AG10803 (cell line): ENCODE measurements around the gene LRRC9.

Source experiments
- DNase-seq: peaks from one replicate; pipeline ENCODE4 v3.0.0; 2010; ENCODE audit warnings: low read depth
- H3K4me3 ChIP-seq: 2 replicates; pipeline ENCODE4 v1.5.1; 2011; ENCODE audit warnings: mild to moderate bottlenecking, low read length, control low read depth
- TF ChIP-seq, protein P1 (sequence below): conservative IDR thresholded peaks from 2 replicates; pipeline ENCODE4 v1.5.1; 2011; ENCODE audit warnings: mild to moderate bottlenecking, low read length, control low read depth, inconsistent platforms

Gene LRRC9

GRCh38 chr14:60064491-60065072 lies 144.6 kb downstream of the LRRC9 start:
- TF ChIP-seq, protein P1, sequence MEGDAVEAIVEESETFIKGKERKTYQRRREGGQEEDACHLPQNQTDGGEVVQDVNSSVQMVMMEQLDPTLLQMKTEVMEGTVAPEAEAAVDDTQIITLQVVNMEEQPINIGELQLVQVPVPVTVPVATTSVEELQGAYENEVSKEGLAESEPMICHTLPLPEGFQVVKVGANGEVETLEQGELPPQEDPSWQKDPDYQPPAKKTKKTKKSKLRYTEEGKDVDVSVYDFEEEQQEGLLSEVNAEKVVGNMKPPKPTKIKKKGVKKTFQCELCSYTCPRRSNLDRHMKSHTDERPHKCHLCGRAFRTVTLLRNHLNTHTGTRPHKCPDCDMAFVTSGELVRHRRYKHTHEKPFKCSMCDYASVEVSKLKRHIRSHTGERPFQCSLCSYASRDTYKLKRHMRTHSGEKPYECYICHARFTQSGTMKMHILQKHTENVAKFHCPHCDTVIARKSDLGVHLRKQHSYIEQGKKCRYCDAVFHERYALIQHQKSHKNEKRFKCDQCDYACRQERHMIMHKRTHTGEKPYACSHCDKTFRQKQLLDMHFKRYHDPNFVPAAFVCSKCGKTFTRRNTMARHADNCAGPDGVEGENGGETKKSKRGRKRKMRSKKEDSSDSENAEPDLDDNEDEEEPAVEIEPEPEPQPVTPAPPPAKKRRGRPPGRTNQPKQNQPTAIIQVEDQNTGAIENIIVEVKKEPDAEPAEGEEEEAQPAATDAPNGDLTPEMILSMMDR = peak; percentile 79
- no peak overlapping the region for H3K4me3 ChIP-seq
- DNase-seq = peak; percentile 55

DNA sequence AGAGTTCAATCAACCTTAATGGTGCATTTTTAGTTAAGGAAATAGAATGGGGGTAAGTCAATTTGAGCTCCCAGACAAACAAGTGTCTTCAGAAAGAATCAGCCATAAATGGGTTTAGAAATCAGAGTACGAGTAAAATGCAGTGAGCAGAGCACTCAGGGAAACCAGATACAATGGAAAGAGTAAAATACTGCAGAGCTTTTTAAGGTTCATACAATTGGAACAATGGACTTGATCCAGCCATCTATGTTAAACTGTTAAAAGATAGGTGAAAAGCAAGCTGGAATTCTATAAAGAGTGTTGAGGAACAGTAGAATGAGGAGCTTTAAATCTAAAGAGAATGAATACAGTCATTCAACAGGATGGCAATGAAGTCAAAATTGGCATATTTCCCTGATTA lies 147.9 kb downstream of the LRRC9 start:
- TF ChIP-seq, protein P1 = no peak
- H3K4me3 ChIP-seq = no peak overlapping the region
- DNase-seq = no peak

DNA sequence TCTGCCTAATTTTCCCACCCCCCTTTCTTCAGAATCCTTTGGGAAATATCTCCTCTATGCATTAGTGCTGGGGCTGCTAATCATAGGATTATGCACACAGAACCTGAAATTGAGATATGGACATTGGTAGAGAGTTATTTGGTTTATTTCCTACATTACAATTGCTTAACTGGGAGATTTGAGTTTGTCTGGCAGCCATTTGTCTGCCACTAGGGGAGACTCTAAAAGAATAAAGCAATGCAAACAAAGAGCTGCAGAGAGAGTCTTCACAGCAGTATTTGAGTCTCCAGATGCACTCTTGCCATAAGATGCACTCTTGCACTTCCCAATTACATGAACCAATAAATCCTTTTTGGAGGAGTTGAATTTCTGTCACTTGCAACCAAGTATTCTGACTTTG lies 159.8 kb downstream of the LRRC9 start:
- no peak for DNase-seq
- TF ChIP-seq, protein P1 = peak; percentile 11
- H3K4me3 ChIP-seq = no peak overlapping the region

DNA sequence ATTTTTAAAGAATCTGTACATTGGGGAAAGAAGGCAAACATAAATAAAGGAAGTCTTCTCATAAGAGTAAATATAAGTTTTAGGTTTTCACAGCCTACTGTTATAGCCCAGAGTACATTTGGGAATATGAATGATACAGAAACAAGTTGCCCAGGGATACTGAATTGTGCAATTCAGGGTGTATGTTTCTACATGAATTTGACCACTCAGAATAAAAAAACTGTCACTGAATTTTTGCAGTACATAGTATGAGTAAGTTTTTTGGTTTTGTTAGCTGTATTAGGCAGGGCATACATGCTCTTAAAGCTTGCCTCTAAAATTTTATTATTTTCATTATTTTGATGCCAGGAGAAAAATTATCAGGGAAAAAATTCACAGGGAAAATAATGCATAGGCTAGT lies 165.1 kb downstream of the LRRC9 start:
- TF ChIP-seq, protein P1 = no peak
- H3K4me3 ChIP-seq = no peak overlapping the region
- peak; percentile 65 for DNase-seq

DNA sequence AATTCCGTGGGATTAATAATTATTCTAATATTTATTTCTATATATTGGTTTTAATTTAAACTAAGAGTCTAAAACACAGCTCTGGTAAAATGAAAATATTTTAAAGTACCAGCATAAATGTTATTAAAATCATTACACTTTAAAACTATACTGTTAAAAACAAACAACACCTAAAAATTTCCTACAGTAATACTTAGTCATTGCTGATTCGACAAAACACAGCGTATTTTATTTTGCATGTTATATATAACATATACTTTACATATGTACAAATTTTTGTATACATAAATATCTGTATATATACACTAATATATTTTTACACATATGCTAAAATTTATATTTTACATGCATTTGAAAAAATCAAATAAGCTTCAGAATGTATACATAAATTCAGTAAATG lies 165.7 kb downstream of the LRRC9 start:
- no peak for DNase-seq
- no peak overlapping the region for H3K4me3 ChIP-seq
- TF ChIP-seq, protein P1 = no peak

DNA sequence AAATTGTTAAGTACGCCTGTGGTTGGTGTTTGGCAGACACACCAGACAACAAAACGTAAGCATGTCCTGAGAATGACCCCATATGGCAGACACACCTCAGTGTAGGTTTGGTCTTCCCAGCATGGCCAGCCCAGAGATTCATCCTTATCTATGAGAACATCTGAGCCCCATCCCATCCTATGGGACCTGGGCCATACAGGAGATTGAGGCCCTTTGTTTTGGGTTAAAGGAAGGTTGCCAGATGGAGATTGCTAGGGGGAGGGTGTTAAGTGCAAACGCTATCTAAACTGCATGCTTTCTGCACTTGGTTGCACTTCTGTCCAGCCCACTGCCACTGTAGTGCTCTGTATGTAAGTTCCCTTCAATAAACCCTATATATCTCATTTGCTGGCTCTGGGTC lies 167.7 kb downstream of the LRRC9 start:
- DNase-seq = no peak
- TF ChIP-seq, protein P1 = no peak
- H3K4me3 ChIP-seq = no peak overlapping the region

- TF ChIP-seq, protein P1 = no peak
- no peak overlapping the region for H3K4me3 ChIP-seq
- DNase-seq = peak; percentile 35
Measured at GRCh38 chr14:60089221-60089620, 169.3 kb downstream of the LRRC9 start.
